Measurements from ENCODE around the gene MAN2A2.

MAN2A2 gene

GRCh38 chr15:90889736-90890456 is 13.2 kb upstream of the MAN2A2 start:
- no peak for DNase-seq (ENCODE audit: low read depth)
- TF ChIP-seq, protein P1, sequence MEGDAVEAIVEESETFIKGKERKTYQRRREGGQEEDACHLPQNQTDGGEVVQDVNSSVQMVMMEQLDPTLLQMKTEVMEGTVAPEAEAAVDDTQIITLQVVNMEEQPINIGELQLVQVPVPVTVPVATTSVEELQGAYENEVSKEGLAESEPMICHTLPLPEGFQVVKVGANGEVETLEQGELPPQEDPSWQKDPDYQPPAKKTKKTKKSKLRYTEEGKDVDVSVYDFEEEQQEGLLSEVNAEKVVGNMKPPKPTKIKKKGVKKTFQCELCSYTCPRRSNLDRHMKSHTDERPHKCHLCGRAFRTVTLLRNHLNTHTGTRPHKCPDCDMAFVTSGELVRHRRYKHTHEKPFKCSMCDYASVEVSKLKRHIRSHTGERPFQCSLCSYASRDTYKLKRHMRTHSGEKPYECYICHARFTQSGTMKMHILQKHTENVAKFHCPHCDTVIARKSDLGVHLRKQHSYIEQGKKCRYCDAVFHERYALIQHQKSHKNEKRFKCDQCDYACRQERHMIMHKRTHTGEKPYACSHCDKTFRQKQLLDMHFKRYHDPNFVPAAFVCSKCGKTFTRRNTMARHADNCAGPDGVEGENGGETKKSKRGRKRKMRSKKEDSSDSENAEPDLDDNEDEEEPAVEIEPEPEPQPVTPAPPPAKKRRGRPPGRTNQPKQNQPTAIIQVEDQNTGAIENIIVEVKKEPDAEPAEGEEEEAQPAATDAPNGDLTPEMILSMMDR (IDR thresholded peaks at IDR 0.05; ENCODE audit: control insufficient read depth, extremely low read depth, insufficient read depth) = no peak
- H3K4me3 ChIP-seq (ENCODE audit: low read depth, low read length) = no peak overlapping the region

GRCh38 chr15:90890839-90891238 is 12.3 kb upstream of the MAN2A2 start:
- TF ChIP-seq, protein P1 (IDR thresholded peaks at IDR 0.05; ENCODE audit: control insufficient read depth, extremely low read depth, insufficient read depth) = no peak
- DNase-seq (ENCODE audit: low read depth) = no peak
- H3K4me3 ChIP-seq (ENCODE audit: low read depth, low read length) = no peak overlapping the region

DNA sequence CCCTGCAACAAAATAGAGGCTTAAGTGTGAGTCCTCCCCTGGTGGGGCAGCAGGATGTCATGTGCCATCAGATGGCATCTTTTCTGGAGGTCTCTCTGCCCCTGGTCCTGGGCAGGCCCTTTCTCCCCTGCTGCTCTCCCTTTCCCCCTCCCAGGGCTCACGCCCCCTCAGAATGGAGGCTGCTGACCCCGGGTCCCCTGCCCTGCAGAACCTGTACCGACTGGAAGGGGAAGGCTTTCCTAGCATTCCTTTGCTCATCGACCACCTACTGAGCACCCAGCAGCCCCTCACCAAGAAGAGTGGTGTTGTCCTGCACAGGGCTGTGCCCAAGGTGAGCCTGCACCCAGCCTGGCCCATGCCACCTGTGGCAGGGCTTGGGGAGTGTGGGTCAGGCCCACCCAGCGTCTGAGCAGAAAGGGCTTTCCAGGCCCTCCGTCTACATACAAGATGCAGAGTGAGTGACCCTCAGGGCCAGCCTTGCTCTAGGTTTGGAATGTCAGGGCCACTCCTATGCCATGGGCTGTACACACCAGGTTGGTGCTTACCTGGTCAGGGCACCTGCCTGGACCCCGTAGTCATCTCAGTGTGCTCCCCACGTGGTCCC is 11.7 kb upstream of the MAN2A2 start:
- no peak for DNase-seq (ENCODE audit: low read depth)
- TF ChIP-seq, protein P1 (IDR thresholded peaks at IDR 0.05; ENCODE audit: control insufficient read depth, extremely low read depth, insufficient read depth) = no peak
- no peak overlapping the region for H3K4me3 ChIP-seq (ENCODE audit: low read depth, low read length)

GRCh38 chr15:90892023-90892422 is 11.1 kb upstream of the MAN2A2 start:
- TF ChIP-seq, protein P1 (IDR thresholded peaks at IDR 0.05; ENCODE audit: control insufficient read depth, extremely low read depth, insufficient read depth) = no peak
- no peak for DNase-seq (ENCODE audit: low read depth)
- no peak overlapping the region for H3K4me3 ChIP-seq (ENCODE audit: low read depth, low read length)

- H3K4me3 ChIP-seq (ENCODE audit: low read depth, low read length) = no peak overlapping the region
- DNase-seq (ENCODE audit: low read depth) = no peak
- TF ChIP-seq, protein P1 (IDR thresholded peaks at IDR 0.05; ENCODE audit: control insufficient read depth, extremely low read depth, insufficient read depth) = no peak
These were observed 10.5 kb upstream of the MAN2A2 start for GRCh38 chr15:90892498-90893174.

DNA sequence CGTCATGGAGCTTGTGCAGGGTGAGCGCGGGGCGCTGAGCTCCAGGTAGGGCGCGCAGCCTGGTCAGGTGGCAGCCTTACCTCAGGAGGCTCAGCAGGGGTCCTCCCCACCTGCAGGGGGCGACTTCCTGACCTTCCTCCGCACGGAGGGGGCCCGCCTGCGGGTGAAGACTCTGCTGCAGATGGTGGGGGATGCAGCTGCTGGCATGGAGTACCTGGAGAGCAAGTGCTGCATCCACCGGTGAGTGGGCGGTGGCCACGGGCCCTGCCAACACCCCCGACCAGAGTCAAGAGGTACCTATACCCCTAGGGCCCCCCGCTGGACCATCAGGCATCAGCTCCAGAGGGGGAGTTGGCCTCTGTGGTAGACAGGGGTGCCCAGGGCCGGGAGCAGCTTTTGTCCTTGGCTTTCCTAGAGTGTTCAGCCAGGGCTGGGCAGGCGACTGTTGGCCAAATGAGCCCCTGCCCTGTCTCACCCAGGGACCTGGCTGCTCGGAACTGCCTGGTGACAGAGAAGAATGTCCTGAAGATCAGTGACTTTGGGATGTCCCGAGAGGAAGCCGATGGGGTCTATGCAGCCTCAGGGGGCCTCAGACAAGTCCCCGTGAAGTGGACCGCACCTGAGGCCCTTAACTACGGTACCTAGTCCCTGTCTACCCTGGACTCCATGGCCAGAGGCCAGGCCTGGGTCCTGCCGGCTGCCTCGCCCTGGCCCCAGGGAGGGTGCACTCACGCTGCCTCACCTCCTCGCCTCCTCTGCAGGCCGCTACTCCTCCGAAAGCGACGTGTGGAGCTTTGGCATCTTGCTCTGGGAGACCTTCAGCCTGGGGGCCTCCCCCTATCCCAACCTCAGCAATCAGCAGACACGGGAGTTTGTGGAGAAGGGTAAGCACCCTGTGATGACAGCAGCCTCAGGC is 9.7 kb upstream of the MAN2A2 start:
- TF ChIP-seq, protein P1 (IDR thresholded peaks at IDR 0.05; ENCODE audit: control insufficient read depth, extremely low read depth, insufficient read depth) = no peak
- DNase-seq (ENCODE audit: low read depth) = no peak
- H3K4me3 ChIP-seq (ENCODE audit: low read depth, low read length) = no peak overlapping the region

All from LNCaP clone FGC (cell line).